SK-MEL-5 (cell line): Measurements from ENCODE around the gene NGEF. TPM values are rescaled to one million over a fixed set of nuclear protein-coding genes. Genes with fewer than 3 reads are reported as not detected.

Source experiments
- DNase-seq: peaks from one replicate; pipeline ENCODE4 v3.0.0-alpha.2; 2016; ENCODE audit warnings: low read depth, low spot score
- in situ Hi-C: cut with HindIII; loops from 2 replicates; pipeline ENCODE4 v1.10.0; 2016; ENCODE audit warnings: low sequenced_read_pairs, high pct_unique_total_duplicates, low pct_unique_long_range_greater_than_20kb
- total RNA-seq: library from RNA; depleted of rRNA; stranded (reverse); fragments of >200 nt; shearing (Covaris generic); gene quantifications from 2 replicates; pipeline ENCODE4 v1.2.3, GENCODE V29; 2014

The NGEF gene
- total RNA-seq, 1 experiment from 2014 or later: not detected

DNA sequence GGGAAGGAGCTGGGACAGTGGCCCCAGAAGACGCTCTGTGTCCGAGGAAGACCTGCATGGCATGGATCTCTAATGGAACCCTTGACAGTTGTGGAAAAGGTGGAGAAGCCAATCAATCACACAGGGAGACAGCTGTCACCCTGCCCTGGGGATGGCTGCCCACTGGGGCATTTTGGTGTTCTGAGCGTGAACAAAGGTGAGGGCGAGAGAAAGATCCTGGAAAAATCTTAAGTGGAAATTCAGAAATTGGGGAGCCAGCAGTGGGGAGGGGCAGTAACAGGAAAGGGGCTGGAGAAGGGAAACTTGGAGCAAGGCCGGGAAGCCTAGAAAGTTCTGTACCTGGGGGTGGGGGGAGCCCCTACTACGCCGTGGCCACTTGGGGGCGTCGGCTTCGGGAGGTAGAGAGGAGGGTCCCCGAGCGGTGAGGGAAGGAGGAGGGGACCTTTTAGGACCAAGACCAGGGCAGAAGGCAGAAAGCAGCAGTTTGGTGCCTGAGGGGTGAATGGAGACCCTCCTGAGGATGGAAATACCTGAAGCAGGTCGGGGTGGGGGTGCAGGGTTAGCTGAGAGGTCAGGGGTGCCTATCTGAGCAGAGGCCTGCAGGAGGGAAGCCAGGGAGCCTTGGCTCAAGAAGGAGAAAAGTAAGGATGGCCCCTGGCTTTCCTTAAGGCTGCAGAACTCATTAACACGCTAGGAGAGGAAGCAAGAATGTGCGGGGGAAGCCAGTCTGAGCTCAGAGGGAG lies 30.0 kb downstream of the NGEF start:
- DNase-seq: no peak
- in situ Hi-C loops: no loop called here

DNA sequence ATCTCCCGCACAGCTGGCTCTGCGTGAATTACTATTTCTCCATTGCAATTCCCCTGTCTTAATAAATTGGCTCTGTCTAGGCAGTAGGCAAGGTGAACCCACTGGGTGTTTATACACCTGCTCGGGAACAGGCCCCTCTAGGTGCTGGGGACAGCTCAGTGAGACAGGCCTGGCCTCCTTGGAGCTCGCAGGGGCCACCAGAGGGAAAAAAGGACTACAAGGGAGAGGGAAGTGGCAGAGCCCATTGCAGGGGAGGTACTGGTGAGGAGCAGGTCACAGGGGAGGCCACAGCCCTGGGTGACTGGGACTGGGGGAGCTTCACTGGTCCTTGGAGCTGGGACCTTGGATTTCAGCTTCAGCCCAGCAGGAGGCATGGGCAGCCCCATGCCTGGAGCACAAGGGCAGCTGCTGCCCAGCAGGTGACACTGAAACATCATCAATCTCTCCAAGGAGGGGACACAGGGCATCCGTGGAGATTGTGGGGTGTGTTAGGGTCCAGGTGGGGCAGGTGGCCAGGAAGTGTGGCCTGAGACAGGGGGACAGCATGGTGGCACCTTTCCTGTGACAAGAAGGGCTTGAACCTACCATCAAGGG lies 31.2 kb downstream of the NGEF start:
- no peak for DNase-seq
- in situ Hi-C loops: no loop called here

DNA sequence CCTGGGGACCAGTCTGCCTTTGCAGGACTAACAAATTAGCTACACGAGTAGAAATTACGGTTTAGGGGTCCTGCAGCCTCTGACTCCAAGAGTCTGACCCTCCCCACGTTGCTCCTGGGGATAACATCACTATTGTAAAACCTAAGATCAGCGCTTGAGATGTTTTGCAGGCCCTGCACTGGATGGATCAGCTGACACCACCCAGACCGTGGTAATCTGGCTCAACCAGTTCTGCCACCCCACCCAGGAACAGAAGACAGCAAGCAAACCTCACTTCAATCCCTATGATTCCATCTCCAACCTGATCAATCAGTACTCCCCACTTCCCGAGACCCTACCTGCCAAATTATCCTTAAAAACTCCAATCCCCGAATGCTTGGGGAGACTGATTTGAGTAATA lies 31.7 kb downstream of the NGEF start:
- in situ Hi-C loops: no loop called here
- no peak for DNase-seq

DNA sequence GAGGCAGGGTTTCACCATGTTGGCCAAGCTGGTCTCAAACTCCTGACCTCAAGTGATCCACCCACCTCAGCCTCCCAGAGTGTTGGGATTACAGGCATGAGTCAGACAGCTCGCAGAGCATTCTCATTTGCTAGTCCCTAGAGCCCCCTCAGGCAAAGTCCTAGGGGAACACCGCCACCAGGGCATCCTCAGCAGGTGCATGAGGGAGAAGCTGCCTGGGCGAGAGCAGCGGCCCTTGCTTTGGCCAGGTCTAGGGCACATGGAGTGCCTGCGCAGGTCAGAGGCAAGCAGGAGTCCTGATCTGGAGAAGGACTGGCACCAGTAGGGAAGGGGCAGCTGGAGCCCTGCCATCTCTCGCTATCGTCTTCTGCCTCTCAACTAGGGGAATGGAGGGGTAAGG lies 32.4 kb downstream of the NGEF start:
- DNase-seq: no peak
- in situ Hi-C loops: no loop called here

DNA sequence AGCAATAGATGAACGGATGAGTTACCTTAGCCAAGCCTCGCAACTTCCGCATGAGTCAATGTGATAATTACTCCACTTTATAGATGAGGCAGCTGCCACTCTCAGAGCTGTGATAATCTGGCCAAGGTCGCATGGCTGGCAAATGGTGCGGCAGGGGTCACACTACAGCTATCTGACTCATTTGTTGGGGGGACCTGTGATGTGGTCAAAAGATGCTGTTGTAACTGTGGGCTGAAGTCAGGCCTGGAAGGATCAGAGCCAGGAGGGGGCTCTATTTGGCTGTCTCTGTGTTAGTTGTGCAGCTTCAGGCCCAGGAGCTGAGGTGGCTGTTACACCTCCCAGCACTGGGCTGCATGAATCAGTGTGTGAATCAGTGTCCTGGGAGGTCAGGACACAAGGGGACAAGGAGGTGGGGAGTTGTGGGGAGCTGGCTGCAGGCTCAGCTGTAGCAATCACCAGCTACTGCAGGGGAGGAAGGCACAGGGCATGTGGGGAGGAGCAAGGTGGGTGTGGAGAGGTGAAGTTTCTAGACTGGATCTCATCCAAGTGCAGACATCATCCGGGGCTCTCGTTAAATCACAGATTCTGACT lies 33.1 kb downstream of the NGEF start:
- DNase-seq: no peak
- in situ Hi-C loops: no loop called here

DNA sequence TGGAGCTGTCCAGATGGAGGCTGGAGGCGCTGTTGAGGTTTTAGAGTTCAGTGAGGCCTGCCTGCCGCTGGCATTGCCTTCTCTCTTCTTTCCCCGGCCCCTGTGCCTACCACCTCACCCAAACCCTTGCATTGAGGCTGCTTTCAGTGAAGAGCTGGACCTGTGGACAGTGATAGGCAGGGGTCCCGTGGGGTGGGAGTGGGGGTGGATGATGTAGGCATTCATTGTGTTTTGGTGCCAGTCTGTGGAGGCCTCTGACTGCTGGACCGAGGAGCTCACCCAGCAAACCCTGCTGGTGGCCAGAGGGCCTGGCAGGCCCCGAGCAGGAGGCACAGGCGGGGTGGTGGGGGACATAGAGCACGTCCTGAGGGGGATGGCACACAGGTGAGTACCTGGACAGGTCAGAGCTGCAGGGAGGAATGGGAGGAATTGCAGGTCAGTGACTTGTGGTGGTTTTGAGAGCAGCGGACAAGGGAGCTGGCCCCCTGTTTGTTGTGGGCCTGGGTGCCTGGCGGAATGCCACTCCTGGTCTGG lies 35.6 kb downstream of the NGEF start:
- in situ Hi-C loops: no loop called here
- DNase-seq: no peak

DNA sequence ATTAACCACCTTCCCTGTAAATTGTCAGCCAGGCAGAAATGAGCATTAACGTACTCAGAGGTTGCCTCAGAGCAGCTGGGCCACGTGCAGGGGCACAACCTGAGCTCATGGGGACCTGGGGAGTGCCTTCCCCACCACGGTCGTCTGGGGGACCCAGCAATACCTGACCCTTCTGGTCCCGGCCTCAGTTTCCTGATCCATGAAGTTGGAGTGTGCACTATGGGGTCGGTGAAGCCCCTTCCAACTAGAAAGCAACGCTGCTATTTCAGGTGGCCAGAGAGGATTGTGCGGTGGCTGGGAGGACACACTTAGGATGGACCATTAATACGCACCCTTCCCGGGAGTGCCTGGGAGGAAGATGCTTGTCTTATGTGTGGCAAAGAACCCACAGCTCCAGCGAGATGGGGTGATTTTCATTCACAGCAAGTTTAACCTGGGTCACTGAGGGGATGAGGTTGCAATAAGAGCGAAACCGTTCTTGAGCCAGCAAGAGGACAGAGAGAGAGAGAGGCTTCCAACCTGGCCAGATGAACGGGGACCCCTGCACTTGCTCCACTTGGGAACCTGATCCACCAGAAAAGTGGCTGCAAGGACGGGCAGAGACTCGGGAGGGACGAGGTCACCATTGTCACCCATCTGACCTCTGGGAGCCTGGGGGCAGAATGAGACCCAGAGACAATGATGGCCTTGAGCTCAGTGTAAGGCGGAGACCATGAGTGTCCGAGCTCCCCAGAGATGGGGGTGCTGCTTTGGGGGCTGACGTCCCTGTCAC lies 36.2 kb downstream of the NGEF start:
- no peak for DNase-seq
- in situ Hi-C loops: no loop called here

DNA sequence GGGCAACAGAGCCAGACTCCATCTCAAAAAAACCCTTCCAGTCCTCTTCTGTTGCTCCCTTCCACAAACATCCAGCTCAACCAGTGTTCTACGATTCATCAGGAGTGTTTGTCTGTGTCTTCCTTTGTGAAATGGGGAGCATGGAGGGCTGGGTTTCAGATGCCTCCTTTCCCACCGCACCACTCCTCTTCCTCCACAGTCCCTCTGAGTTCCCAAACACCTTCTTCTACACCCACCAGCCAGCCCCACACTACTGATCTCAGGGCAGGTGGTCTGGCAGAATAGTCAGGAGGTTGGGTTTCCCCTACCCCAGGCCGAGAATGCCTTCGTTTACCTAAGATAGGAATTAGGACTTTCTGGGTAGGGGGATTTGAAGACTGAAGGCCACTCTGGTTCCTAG lies 36.9 kb downstream of the NGEF start:
- no peak for DNase-seq
- in situ Hi-C loops: no loop called here

DNA sequence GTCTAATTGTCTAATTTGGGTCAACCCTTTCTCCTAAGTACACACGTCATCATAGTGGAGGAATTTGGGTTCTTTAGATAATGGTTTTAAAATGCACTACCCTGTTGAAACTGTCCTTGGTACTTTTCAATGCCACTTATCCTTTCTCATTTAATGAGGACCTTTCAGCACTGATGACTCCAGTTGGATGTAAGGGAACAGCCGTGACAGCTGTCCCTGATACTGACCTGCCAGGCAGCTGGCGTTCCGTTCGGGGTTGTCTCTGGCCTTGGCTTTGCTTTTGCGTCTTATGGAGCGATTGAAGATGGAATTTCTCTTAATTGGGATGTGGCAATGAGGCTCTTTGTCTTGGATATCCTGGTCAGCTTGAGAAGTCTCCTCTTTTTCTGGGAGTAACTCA lies 38.7 kb downstream of the NGEF start:
- DNase-seq: no peak
- in situ Hi-C loops: no loop called here

DNA sequence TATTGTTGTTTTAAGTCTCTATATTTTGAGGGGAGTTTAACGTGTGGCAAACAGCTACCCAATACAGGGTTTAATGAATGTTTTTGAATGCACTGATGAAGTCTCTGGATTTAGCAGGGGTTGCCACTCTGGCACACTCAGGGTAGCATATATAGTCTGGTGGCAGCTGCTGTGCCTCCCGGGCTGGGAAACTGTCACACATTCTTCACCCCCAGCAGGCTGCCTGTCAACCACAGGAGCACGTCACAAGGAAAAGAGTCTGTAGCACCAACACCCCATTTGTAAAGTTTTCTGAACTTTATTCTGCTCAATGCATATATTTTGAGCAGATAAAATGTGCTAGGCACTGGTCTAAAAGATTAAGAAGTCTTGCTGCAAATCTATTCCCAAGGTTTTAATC lies 39.3 kb downstream of the NGEF start:
- DNase-seq: no peak
- in situ Hi-C loops: no loop called here

DNA sequence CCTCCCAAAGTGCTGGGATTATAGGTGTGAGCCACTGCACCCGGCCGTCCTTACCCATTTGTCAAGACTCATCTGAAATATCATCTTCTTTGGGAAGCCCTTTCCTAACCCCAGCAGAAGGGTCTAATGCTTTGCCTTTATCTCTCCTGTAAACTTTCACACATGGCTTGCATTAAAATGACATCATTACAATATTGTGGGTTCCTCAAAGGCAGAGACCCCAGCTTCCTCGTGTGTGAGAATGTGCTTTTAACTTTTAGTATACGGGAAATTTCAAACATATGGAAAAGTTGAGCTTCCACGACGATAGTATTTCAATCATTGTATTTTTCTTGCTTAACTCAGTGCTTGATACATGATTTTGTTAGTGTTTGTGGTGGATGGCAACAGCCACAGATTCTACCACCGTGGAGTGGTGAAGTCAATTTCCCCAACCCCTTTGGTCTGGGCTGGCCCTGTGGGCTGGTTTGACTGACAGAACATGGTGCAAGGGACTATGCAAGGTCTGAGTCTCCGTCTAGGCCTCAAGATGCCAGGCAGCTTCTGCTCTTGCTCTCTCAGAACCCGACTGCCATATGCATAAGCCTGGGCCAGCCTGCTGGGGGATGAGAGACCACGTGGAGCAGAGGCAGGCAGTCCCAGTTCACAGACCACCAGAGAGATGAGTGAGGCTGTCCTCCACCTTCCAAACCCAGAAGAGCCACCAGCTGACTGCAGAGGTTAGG lies 39.9 kb downstream of the NGEF start:
- no peak for DNase-seq
- in situ Hi-C loops: no loop called here

DNA sequence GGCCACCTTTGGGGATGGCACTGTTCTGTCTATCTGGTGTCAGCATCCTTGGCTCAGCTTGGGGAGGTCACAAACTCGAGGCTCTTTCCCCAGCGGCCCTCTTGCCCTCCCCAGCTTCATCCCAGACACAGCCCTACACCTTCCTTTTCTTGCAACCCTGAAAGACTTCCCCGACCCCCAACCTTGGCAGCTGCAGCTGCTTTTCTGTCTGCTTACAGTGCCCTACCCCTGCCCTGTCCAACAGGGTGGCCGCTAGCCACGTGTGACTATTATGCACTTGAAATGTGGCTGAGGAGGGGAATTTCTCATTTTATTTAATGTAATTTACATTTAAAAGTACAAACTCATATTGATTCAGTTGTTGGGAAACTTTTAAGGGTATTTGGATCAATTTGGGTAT lies 41.3 kb downstream of the NGEF start:
- DNase-seq: no peak

DNA sequence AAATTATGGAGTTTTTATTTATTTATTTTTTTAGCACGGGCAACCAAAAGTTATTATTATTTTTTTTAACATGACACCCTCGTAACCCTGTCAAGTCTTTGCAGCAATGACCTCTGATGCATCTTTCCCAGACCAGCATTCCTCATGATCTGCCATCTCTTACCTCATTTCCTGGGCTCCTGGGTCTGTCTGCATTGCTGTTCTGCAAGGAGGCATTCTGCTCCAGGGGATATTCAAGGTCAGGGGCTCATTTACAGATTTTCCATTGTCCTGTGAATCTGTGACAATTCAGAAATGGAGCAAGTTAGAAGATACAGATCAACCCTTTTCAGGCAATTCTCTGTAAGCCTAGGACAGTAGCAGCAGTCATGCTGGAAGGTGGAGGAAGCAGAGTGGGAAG lies 43.0 kb downstream of the NGEF start:
- peak; percentile 7 for DNase-seq
- in situ Hi-C loops: no loop called here

More for the DNA sequence above, 41.3 kb downstream of the NGEF start:
- in situ Hi-C loops: no loop called here

DNA sequence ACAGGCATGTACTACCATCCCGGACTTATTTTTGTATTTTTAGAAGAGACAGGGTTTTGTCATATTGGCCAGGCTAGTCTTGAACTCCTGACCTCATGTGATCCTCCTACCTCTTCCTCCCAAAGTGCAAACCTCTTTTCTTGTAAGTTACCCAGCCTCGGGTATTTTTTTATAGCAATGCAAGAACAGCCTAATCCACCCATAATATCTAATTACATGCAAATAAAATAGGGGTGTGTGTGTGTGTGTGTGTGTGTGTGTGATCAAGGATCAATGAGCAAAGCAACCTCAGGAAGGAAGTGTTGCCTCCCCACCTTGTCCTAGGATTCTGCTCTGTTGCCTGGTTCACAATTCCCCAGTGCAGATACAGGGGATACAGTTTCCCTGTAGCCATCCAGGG lies 45.6 kb downstream of the NGEF start:
- in situ Hi-C loops: no loop called here
- no peak for DNase-seq

DNA sequence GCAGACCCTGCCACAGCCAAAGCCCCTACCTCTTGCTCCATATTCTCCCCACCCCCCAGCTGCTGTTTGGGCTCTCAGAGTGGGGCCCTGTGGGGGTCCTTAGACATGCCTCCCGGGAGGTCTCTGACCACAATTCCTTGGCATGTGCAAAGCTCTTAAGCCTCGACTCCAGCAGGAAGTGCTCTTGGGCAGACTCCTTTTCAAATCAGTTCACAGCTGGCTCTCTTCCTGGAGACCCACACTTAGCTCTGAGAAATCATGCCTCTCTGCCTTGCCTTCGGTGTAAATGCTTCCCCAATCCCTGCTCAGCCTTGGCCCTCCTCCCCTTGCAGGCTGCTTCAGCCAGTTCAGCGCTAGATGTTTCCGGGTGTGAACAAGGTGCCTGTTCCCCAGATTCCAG lies 46.9 kb downstream of the NGEF start:
- in situ Hi-C loops: no loop called here
- no peak for DNase-seq

DNA sequence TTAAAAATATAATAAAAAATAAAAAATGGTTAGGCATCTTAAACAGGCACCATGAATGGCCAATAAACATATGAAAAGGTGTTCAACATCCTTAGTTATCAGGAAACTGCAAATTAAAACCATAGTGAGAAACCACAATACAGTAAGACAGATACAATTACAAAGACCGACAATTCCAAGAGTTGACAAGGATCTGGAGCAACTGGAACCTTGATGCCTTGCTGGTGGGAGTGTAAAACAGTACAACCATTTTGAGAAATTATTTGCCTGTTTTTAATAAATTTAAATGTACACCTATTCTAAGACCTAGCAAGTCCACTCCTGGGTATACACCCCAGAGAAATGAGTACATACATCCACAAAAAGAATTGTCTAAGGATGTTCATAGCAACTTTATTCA lies 49.1 kb downstream of the NGEF start:
- no peak for DNase-seq
- in situ Hi-C loops: no loop called here

DNA sequence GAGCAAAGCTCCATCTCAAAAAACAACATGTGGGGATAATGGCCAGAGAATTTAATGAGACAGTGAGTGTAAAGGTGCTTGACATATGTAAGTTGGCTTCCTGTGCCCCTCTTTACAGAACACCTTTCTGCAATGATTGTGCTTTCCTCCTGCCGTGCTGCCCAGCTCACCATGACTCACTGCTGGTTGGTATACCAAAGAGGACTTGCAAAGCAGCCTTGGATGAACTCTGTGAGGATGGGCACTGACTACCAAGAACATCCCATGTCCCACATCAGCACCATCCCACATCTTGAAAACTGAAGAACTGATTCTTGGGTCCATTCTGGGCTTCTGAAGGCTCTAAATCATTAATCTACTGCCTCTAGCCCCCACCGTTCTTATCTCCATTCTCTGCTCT lies 52.2 kb downstream of the NGEF start:
- DNase-seq: no peak
- in situ Hi-C loops: no loop called here

DNA sequence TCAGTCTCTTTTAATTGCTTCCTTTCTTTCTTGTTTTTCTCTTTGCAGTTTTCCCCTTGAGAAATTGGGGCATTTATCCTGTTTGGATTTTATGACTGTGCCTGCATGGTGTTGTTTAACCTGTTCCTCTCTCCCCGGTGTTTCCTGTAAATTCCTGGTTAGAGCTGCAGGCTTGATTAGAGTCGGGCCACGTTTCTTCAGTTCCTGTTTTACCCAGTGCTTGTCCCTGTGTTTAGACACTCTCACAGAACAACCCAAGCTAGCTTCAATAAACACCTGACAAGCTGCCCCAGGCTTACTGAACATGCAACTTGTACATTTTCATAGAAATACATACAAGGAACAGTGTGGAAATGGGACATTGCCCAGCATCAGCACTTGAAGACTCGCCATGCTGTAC lies 53.9 kb downstream of the NGEF start:
- no peak for DNase-seq
- in situ Hi-C loops: no loop called here
